H1 (cell line): ENCODE data around the gene RSF1. TPM values are rescaled to one million over a fixed set of nuclear protein-coding genes. Genes with fewer than 3 reads are reported as not detected.

ENCODE experiments used
- CTCF ChIA-PET: fragments of 300-600 bp; sonication (Branson Sonifier 250); formaldehyde crosslinking; loops from one replicate; lab custom pipeline; 2021; ENCODE audit not compliant: partially characterized antibody; lab: Charles Lee
- POLR2A ChIA-PET: fragments of 300-600 bp; sonication (Branson Sonifier 250); formaldehyde crosslinking; loops from one replicate; lab custom pipeline; 2021; ENCODE audit warnings: inconsistent platforms; ENCODE audit not compliant: partially characterized antibody; lab: Charles Lee
- DNase-seq, 2 experiments: peaks; one replicate each; pipeline versions ENCODE4 v3.0.0 to v3.0.0-alpha.2; 2010 to 2022; ENCODE audit warnings: low spot score in 2 of 2, low read depth in 1 of 2, mixed read lengths in 1 of 2
- FAIRE-seq: peaks from 2 replicates; lab custom pipeline; 2011; peaks lifted over from hg19 to GRCh38; lab: Jason Lieb, UNC
- H2AFZ ChIP-seq: 2 replicates; pipeline ENCODE4 v1.8.1; 2012; ENCODE audit warnings: low read length, inconsistent platforms
- H2AK5ac ChIP-seq: 2 replicates; pipeline ENCODE4 v1.6.1; 2013; ENCODE audit warnings: low read depth, low read length
- H2BK120ac ChIP-seq: replicated peaks from 2 replicates; pipeline ENCODE3; 2013; ENCODE audit warnings: low read depth, low read length, inconsistent platforms
- H2BK12ac ChIP-seq: 2 replicates; pipeline ENCODE4 v1.6.1; 2013; ENCODE audit warnings: low read depth, low read length
- H2BK15ac ChIP-seq: 2 replicates; pipeline ENCODE4 v1.6.1; 2013; ENCODE audit warnings: low read length
- H2BK20ac ChIP-seq: 2 replicates; pipeline ENCODE4 v1.6.1; 2013; ENCODE audit warnings: low read length
- H2BK5ac ChIP-seq: 2 replicates; pipeline ENCODE4 v1.6.1; 2013; ENCODE audit warnings: low read depth, low read length
- H3K14ac ChIP-seq: 2 replicates; pipeline ENCODE4 v1.6.1; 2013; ENCODE audit warnings: inconsistent platforms; ENCODE audit not compliant: insufficient read length
- H3K18ac ChIP-seq: 2 replicates; pipeline ENCODE4 v1.6.1; 2013; ENCODE audit warnings: low read length; ENCODE audit errors: extremely low read depth
- H3K23ac ChIP-seq: 2 replicates; pipeline ENCODE4 v1.6.1; 2013; ENCODE audit warnings: inconsistent platforms; ENCODE audit not compliant: insufficient read length
- H3K23me2 ChIP-seq: 2 replicates; pipeline ENCODE4 v1.6.1; 2013; ENCODE audit warnings: low read depth, low read length
- H3K27ac ChIP-seq: 2 replicates; pipeline ENCODE4 v1.6.1; 2011; ENCODE audit warnings: low read depth, low read length, inconsistent platforms
- H3K27me3 ChIP-seq, 4 experiments: replicated peaks in 1 of 4; 1 replicate in 1 of 4; 2 replicates in 3 of 4; pipeline versions ENCODE4 v1.6.1 to v1.8.1; 2011 to 2013; ENCODE audit warnings: low read length in 3 of 4, mild to moderate bottlenecking in 3 of 4, inconsistent platforms in 2 of 4, mixed read lengths in 2 of 4, moderate library complexity in 1 of 4; ENCODE audit not compliant: control insufficient read depth in 3 of 4, insufficient read depth in 3 of 4; ENCODE audit errors: extremely low read depth in 1 of 4
- H3K36me3 ChIP-seq, 4 experiments: 2 replicates each; pipeline versions ENCODE4 v1.6.1 to v1.8.1; 2011 to 2013; ENCODE audit warnings: mild to moderate bottlenecking in 4 of 4, low read length in 3 of 4, moderate library complexity in 2 of 4, control low read depth in 1 of 4, inconsistent platforms in 1 of 4; ENCODE audit not compliant: insufficient read depth in 4 of 4, control insufficient read depth in 2 of 4
- H3K4ac ChIP-seq: replicated peaks from 2 replicates; pipeline ENCODE3; 2013; ENCODE audit warnings: low read length, low read depth, mixed read lengths, inconsistent platforms; ENCODE audit not compliant: insufficient read length
- H3K4me1 ChIP-seq, 4 experiments: replicated peaks in 1 of 4; 1 replicate in 1 of 4; 2 replicates in 3 of 4; pipeline versions ENCODE4 v1.6.1 to v1.8.1; 2011 to 2013; ENCODE audit warnings: low read length in 3 of 4, inconsistent platforms in 2 of 4, mixed read lengths in 1 of 4; ENCODE audit not compliant: insufficient read depth in 4 of 4, control insufficient read depth in 3 of 4
- H3K4me2 ChIP-seq, 2 experiments: 2 replicates each; pipeline versions ENCODE4 v1.6.1 to v1.8.1; 2011 to 2013; ENCODE audit warnings: low read depth in 2 of 2, low read length in 2 of 2, control low read depth in 1 of 2, inconsistent platforms in 1 of 2, mild to moderate bottlenecking in 1 of 2; ENCODE audit not compliant: insufficient read depth in 1 of 2
- H3K4me3 ChIP-seq, 4 experiments: fragments of 200-600, 300-600 bp in 1 of 4; sonication (generic), shearing (Covaris generic), sonication (Bioruptor Twin) in 1 of 4; 2 replicates each; pipeline versions ENCODE4 v1.5.1 to v1.8.1; 2011 to 2016; ENCODE audit warnings: low read length in 4 of 4, low read depth in 3 of 4, control low read depth in 2 of 4, inconsistent platforms in 2 of 4, mild to moderate bottlenecking in 2 of 4, mixed read lengths in 1 of 4, moderate library complexity in 1 of 4; ENCODE audit not compliant: insufficient read depth in 2 of 4; ENCODE audit errors: extremely low read depth in 1 of 4
- H3K56ac ChIP-seq: replicated peaks from 2 replicates; pipeline ENCODE3; 2013; ENCODE audit warnings: low read depth, mild to moderate bottlenecking, mixed read lengths, low read length, inconsistent platforms; ENCODE audit not compliant: insufficient read length
- H3K79me1 ChIP-seq: 2 replicates; pipeline ENCODE4 v1.6.1; 2013; ENCODE audit warnings: low read depth, low read length, control low read depth
- H3K79me2 ChIP-seq, 2 experiments: 2 replicates each; pipeline versions ENCODE4 v1.6.1 to v1.8.1; 2012 to 2013; ENCODE audit warnings: low read length in 2 of 2, mild to moderate bottlenecking in 2 of 2, inconsistent platforms in 1 of 2; ENCODE audit not compliant: insufficient read depth in 2 of 2, control insufficient read depth in 1 of 2
- H3K9ac ChIP-seq, 4 experiments: replicated peaks in 1 of 4; 1 replicate in 1 of 4; 2 replicates in 3 of 4; pipeline versions ENCODE4 v1.6.1 to v1.8.1; 2011 to 2013; ENCODE audit warnings: low read depth in 3 of 4, low read length in 3 of 4, control low read depth in 2 of 4, mild to moderate bottlenecking in 2 of 4, moderate library complexity in 2 of 4, inconsistent platforms in 1 of 4; ENCODE audit errors: extremely low read depth in 1 of 4
- H3K9me3 ChIP-seq, 2 experiments: 2 replicates each; pipeline versions ENCODE4 v1.6.1 to v1.8.1; 2012 to 2013; ENCODE audit warnings: mild to moderate bottlenecking in 2 of 2, moderate library complexity in 2 of 2, control low read depth in 1 of 2, inconsistent platforms in 1 of 2, low read depth in 1 of 2, low read length in 1 of 2, mixed read lengths in 1 of 2; ENCODE audit not compliant: insufficient read depth in 2 of 2
- H4K20me1 ChIP-seq, 2 experiments: replicated peaks in 1 of 2; 2 replicates each; pipeline versions ENCODE3 to v1.8.1; 2011 to 2013; ENCODE audit warnings: inconsistent platforms in 2 of 2, low read length in 2 of 2, mild to moderate bottlenecking in 1 of 2; ENCODE audit not compliant: insufficient read depth in 2 of 2, control insufficient read depth in 1 of 2
- H4K5ac ChIP-seq: 2 replicates; pipeline ENCODE4 v1.6.1; 2013; ENCODE audit warnings: low read length, low read depth, mixed read lengths, inconsistent platforms; ENCODE audit not compliant: insufficient read length
- H4K8ac ChIP-seq: 2 replicates; pipeline ENCODE4 v1.8.0; 2013; ENCODE audit warnings: mild to moderate bottlenecking, moderate library complexity, low read length, inconsistent platforms; ENCODE audit not compliant: insufficient read depth; ENCODE audit errors: extremely low read depth
- H4K91ac ChIP-seq: replicated peaks from 2 replicates; pipeline ENCODE3; 2013; ENCODE audit warnings: low read length, mixed read lengths, inconsistent platforms; ENCODE audit not compliant: insufficient read length
- ASH2L ChIP-seq: fragments of 200-600, 300-600 bp; sonication (generic); IDR thresholded peaks from one replicate; pipeline ENCODE4 v1.7.1; 2017; ENCODE audit warnings: low read length
- CBX5 ChIP-seq: fragments of 300-800, 300-1000 bp; sonication (generic); IDR thresholded peaks from 2 replicates; pipeline ENCODE4 v1.7.1; 2016; ENCODE audit warnings: antibody characterized with exemption, low read length, low read depth
- CHD2 ChIP-seq: IDR thresholded peaks from 2 replicates; pipeline ENCODE4 v1.6.1; 2012; ENCODE audit warnings: low read length, improper control_type of control experiment
- JUN ChIP-seq: IDR thresholded peaks from 2 replicates; pipeline ENCODE4 v1.6.1; 2011; ENCODE audit warnings: low read depth, mild to moderate bottlenecking, improper control_type of control experiment, low read length
- JUND ChIP-seq: IDR thresholded peaks from 2 replicates; pipeline ENCODE4 v1.6.1; 2011; ENCODE audit warnings: mild to moderate bottlenecking, improper control_type of control experiment, low read length
- POLR2A ChIP-seq, 2 experiments: IDR thresholded peaks; 1 replicate in 1 of 2; 2 replicates in 1 of 2; pipeline ENCODE4 v1.6.1; 2011; ENCODE audit warnings: low read depth in 2 of 2, low read length in 2 of 2, mild to moderate bottlenecking in 2 of 2; ENCODE audit errors: control extremely low read depth in 1 of 2
- RFX5 ChIP-seq: IDR thresholded peaks from 2 replicates; pipeline ENCODE4 v1.6.1; 2011; ENCODE audit warnings: low read depth, low read length, improper control_type of control experiment, borderline replicate concordance
- SP1 ChIP-seq: IDR thresholded peaks from 2 replicates; pipeline ENCODE4 v1.6.1; 2011; ENCODE audit warnings: low read depth, low read length
- WGBS, 2 experiments: shearing (Covaris generic) in 1 of 2; methylation state at CpG; one replicate each; pipeline versions ENCODE4 v1.1.6 to v1.1.7; 2013 to 2015; ENCODE audit warnings: low lambda C conversion rate in 2 of 2, mixed read lengths in 2 of 2, inconsistent platforms in 1 of 2, low coverage in 1 of 2, missing lambda C conversion rate in 1 of 2; ENCODE audit not compliant: insufficient replicate concordance in 2 of 2, insufficient coverage in 1 of 2, insufficient read length in 1 of 2; ENCODE audit errors: extremely low coverage in 1 of 2, missing lambda C conversion rate in 1 of 2; 5-methylcytosine and 5-hydroxymethylcytosine counted together
- polyA plus RNA-seq, 7 experiments: library from polyadenylated mRNA; depleted of rRNA in 3 of 7; stranded (reverse) in 5 of 7; unstranded in 2 of 7; fragments of >200 nt in 5 of 7; fragments of 200-250 nt in 2 of 7; gene quantifications; 1 replicate in 5 of 7; 2 replicates in 1 of 7; 4 replicates in 1 of 7; pipeline versions ENCODE4 v1.2.1 to v1.2.3, GENCODE V29; 2011 to 2013; ENCODE audit warnings: missing spikeins in 2 of 7, mixed read lengths in 2 of 7
- total RNA-seq: library from RNA; stranded (reverse); fragmentation: NEBNext Ultra II Directional; extraction: Animal tissue kit (Norgen Biotek cat#: 25700); gene quantifications from 2 replicates; pipeline ENCODE4 v1.2.1, GENCODE V29; 2021
- TF ChIP-seq, protein P1 (sequence below), 3 experiments: IDR thresholded peaks; 1 replicate in 2 of 3; 2 replicates in 1 of 3; pipeline versions ENCODE4 v1.5.1 to v1.6.1; 2011; ENCODE audit warnings: low read length in 3 of 3, mild to moderate bottlenecking in 3 of 3, inconsistent platforms in 2 of 3, low read depth in 1 of 3, moderate library complexity in 1 of 3; ENCODE audit not compliant: insufficient read depth in 1 of 3; ENCODE audit errors: control extremely low read depth in 1 of 3

RSF1 gene
- total and polyA plus RNA-seq, 2 of the 8 experiments (the other 6 are each of a cell fraction or from before 2014, with no cell fraction given): 17.8 to 87.9 TPM

GRCh38 chr11:77668760-77669159, 151.8 kb downstream of the RSF1 start:
- H3K18ac ChIP-seq: no peak overlapping the region
- FAIRE-seq (no peak), DNase-seq (no peak)
- H2BK12ac ChIP-seq: no peak overlapping the region
- no peak overlapping the region for H3K23ac ChIP-seq
- no peak overlapping the region for H2BK120ac ChIP-seq
- H4K20me1 ChIP-seq: no peaks in the 10 kb centered on the region
- H3K79me2 ChIP-seq: no peaks in the 10 kb centered on the region
- no peaks in the 10 kb centered on the region for H3K27me3 ChIP-seq
- H3K27ac ChIP-seq: no peak overlapping the region
- H4K8ac ChIP-seq: no peak overlapping the region
- H2AFZ ChIP-seq: no peak overlapping the region
- H3K79me1 ChIP-seq: no peaks in the 10 kb centered on the region
- peaks cover 18 to 66% (median 43%) of the 10 kb centered on the region in 4 experiments for H3K36me3 ChIP-seq
- no peak overlapping the region for H3K4me3 ChIP-seq
- whole genome bisulfite sequencing, 2 experiments: 88% methylated on average over 3 of the region's 3 CpGs; no CpG with 5 or more reads in 1 of the 2 experiments
- H3K56ac ChIP-seq: no peak overlapping the region
- H3K9ac ChIP-seq: no peak overlapping the region
- H3K4ac ChIP-seq: no peak overlapping the region
- H3K23me2 ChIP-seq: no peaks in the 10 kb centered on the region
- no peak overlapping the region for H2AK5ac ChIP-seq
- no peaks in the 10 kb centered on the region for H3K9me3 ChIP-seq
- ChIA-PET CTCF (no interaction called here), POLR2A (no interaction called here)
- H4K5ac ChIP-seq: no peak overlapping the region
- no peak overlapping the region for H3K14ac ChIP-seq
- H2BK20ac ChIP-seq: no peak overlapping the region
- no peak overlapping the region for H3K4me2 ChIP-seq
- H2BK5ac ChIP-seq: no peak overlapping the region
- H4K91ac ChIP-seq: no peak overlapping the region
- H2BK15ac ChIP-seq: no peak overlapping the region
- no peaks in the 10 kb centered on the region for H3K4me1 ChIP-seq
- TF ChIP-seq, protein P1, sequence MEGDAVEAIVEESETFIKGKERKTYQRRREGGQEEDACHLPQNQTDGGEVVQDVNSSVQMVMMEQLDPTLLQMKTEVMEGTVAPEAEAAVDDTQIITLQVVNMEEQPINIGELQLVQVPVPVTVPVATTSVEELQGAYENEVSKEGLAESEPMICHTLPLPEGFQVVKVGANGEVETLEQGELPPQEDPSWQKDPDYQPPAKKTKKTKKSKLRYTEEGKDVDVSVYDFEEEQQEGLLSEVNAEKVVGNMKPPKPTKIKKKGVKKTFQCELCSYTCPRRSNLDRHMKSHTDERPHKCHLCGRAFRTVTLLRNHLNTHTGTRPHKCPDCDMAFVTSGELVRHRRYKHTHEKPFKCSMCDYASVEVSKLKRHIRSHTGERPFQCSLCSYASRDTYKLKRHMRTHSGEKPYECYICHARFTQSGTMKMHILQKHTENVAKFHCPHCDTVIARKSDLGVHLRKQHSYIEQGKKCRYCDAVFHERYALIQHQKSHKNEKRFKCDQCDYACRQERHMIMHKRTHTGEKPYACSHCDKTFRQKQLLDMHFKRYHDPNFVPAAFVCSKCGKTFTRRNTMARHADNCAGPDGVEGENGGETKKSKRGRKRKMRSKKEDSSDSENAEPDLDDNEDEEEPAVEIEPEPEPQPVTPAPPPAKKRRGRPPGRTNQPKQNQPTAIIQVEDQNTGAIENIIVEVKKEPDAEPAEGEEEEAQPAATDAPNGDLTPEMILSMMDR (IDR thresholded peaks at IDR 0.05; ENCODE audit: control extremely low read depth in 1 of 3, insufficient read depth in 1 of 3, low read depth in 1 of 3, low read length in 3 of 3): no peak
- TF ChIP-seq CHD2 (no peak), JUND (no peak), POLR2A (IDR thresholded peaks at IDR 0.05; ENCODE audit: control extremely low read depth in 1 of 2, low read depth in 2 of 2, low read length in 2 of 2) (no peak), JUN (no peak), RFX5 (no peak), SP1 (no peak), ASH2L (no peak), CBX5 (no peak)
